SH-SY5Y (cell line): ENCODE results near the gene RBM4.

Source experiments
- GATA2 ChIP-seq: IDR thresholded peaks from 2 replicates; pipeline ENCODE4 v1.6.1; 2011; ENCODE audit warnings: mild to moderate bottlenecking, low read depth, low read length
- GATA3 ChIP-seq: IDR thresholded peaks from 2 replicates; pipeline ENCODE4 v1.6.1; 2011; ENCODE audit warnings: low read depth, mild to moderate bottlenecking, low read length, moderate library complexity

DNA sequence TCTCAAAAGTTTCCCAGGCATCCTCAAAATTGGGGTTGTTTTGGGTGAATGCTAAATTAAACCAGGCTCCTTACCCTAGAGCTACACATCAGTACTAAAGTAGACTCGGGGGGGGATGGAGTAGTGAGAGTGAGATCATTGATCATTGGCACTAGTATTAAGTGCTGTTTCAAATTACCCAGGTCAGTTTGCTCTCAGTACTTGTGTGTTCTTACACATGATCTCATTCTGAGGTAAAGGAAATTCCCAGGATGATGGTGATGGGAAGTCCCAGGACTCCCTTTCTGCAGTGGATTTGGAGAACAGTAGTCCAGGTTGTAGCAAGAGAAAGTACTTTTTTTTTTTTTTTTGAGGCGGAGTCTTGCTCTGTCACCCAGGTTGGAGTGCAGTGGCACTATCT lies 12.5 kb downstream of the RBM4 start:
- TF ChIP-seq GATA2 (no peak), GATA3 (no peak)
